ENCODE measurements around the gene PDS5A. TPM values are rescaled to one million over a fixed set of nuclear protein-coding genes. Genes with fewer than 3 reads are reported as not detected.

PDS5A gene
- total and polyA plus RNA-seq, 2 donors (not counting 3 experiments of a cell fraction or from before 2014, with no cell fraction given), result 17.5 to 80.8 TPM

DNA sequence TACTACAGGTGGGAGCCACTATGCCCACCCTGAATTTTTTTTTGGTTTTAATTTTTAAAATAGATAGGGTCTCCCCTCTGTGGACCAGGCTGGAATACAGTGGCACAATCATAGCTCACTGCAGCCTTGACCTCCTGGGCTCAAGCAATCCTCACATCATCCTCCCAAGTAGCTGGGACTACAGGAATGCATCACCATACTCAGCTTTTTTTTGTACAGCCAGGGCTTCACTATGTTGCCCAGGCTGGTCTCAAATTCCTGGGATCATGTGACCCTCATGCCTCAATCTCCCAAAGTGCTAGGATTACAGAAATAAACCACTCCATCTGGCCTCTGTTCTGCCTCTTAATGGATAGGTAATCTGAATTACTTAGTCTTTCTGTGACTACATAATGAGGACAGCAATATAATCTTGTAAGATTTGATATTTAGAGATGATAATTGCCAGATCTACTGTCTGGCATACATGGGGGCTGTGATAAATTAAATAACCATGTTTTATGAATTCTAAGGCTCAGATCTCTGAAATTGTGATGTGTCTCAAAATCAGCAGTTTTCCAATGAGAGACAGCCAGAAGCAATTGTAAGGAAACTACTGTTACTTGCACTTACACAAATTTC is 26.7 kb downstream of the PDS5A start:
- dilution Hi-C loops (cut with MboI; ENCODE audit: extremely low pct_ligation_motif_present, low sequenced_read_pairs), result no loop called here

More for the DNA sequence above, 26.7 kb downstream of the PDS5A start:
- peaks cover 4% of the 10 kb centered on the region for H4K20me1 ChIP-seq (replicated peaks; ENCODE audit: control insufficient read depth, extremely low read depth, insufficient read depth, low read length)
- H2AFZ ChIP-seq (ENCODE audit: low read depth, low read length), result no peak overlapping the region
- TF ChIP-seq POLR2A (IDR thresholded peaks at IDR 0.05; ENCODE audit: low read depth, low read length) (no peak), POLR2AphosphoS5 (IDR thresholded peaks at IDR 0.05; ENCODE audit: insufficient read depth, low read depth, low read length) (no peak), JUN (IDR thresholded peaks at IDR 0.05; ENCODE audit: borderline replicate concordance, insufficient read depth, insufficient read length, low read depth) (no peak), MYC (IDR thresholded peaks at IDR 0.05; ENCODE audit: low read depth, low read length) (no peak), GATA2 (IDR thresholded peaks at IDR 0.05; ENCODE audit: insufficient read depth, insufficient read length, low read depth, low read length) (no peak), FOS (IDR thresholded peaks at IDR 0.05; ENCODE audit: borderline replicate concordance, insufficient read depth, low read length) (no peak), EZH2 (IDR thresholded peaks at IDR 0.05; ENCODE audit: borderline replicate concordance, low read depth, low read length, severe bottlenecking) (no peak)
- TF ChIP-seq, protein P1, sequence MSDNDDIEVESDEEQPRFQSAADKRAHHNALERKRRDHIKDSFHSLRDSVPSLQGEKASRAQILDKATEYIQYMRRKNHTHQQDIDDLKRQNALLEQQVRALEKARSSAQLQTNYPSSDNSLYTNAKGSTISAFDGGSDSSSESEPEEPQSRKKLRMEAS (IDR thresholded peaks at IDR 0.05; ENCODE audit: insufficient read depth, insufficient read length), result no peak
- TF ChIP-seq, protein P2, sequence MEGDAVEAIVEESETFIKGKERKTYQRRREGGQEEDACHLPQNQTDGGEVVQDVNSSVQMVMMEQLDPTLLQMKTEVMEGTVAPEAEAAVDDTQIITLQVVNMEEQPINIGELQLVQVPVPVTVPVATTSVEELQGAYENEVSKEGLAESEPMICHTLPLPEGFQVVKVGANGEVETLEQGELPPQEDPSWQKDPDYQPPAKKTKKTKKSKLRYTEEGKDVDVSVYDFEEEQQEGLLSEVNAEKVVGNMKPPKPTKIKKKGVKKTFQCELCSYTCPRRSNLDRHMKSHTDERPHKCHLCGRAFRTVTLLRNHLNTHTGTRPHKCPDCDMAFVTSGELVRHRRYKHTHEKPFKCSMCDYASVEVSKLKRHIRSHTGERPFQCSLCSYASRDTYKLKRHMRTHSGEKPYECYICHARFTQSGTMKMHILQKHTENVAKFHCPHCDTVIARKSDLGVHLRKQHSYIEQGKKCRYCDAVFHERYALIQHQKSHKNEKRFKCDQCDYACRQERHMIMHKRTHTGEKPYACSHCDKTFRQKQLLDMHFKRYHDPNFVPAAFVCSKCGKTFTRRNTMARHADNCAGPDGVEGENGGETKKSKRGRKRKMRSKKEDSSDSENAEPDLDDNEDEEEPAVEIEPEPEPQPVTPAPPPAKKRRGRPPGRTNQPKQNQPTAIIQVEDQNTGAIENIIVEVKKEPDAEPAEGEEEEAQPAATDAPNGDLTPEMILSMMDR (IDR thresholded peaks at IDR 0.05; ENCODE audit: extremely low read depth in 1 of 2, insufficient read depth in 1 of 2, low read depth in 1 of 2, low read length in 2 of 2), result no peak
- no peak overlapping the region for H3K27ac ChIP-seq (ENCODE audit: insufficient read depth, low read depth, low read length)
- H3K4me3 ChIP-seq (replicated peaks in 1 of 3; ENCODE audit: insufficient read depth in 1 of 3, low read depth in 1 of 3, low read length in 3 of 3), result no peak overlapping the region
- FAIRE-seq (no peak), DNase-seq (ENCODE audit: low read depth, low spot score) (no peak)
- H3K36me3 ChIP-seq (ENCODE audit: control insufficient read depth in 2 of 2, extremely low read depth in 1 of 2, insufficient read depth in 2 of 2, low read length in 2 of 2), result no peaks in the 10 kb centered on the region
- no peaks in the 10 kb centered on the region for H3K9me1 ChIP-seq (replicated peaks; ENCODE audit: control insufficient read depth, extremely low read depth, insufficient read depth, low read length)
- peaks cover 2% of the 10 kb centered on the region for H3K4me1 ChIP-seq (ENCODE audit: control insufficient read depth, extremely low read depth, insufficient read depth, low read length)
- CTCF ChIA-PET, result no interaction called here
- peaks cover 98% of the 10 kb centered on the region for H3K79me2 ChIP-seq (ENCODE audit: control insufficient read depth, insufficient read depth, low read length)
- no peaks in the 10 kb centered on the region for H3K27me3 ChIP-seq (ENCODE audit: control insufficient read depth in 2 of 2, insufficient read depth in 2 of 2, low read length in 2 of 2)
- no peak overlapping the region for H3K9ac ChIP-seq (replicated peaks; ENCODE audit: extremely low read depth, insufficient read depth, low read length)
- no peaks in the 10 kb centered on the region for H3K9me3 ChIP-seq (replicated peaks; ENCODE audit: control insufficient read depth, insufficient read depth, low read length)
- intact Hi-C loops (cut with micrococcal nuclease), result no loop called here
- no peak overlapping the region for H3K4me2 ChIP-seq (ENCODE audit: insufficient read depth, low read length)
- no TSS peak for BruUV-seq (replicated peaks)
- POLR2A ChIA-PET, result no interaction called here
